K562 (cell line): ENCODE results near the gene KIF23. TPM values are rescaled to one million over a fixed set of nuclear protein-coding genes. Genes with fewer than 3 reads are reported as not detected.

Experiments used
- ATF3 ChIP-seq, 2 experiments: fragments of 450-650 bp in 1 of 2; sonication (generic) in 1 of 2; formaldehyde crosslinking in 1 of 2; IDR thresholded peaks in 1 of 2; conservative IDR thresholded peaks in 1 of 2; 2 replicates each; pipeline versions ENCODE4 v1.6.1 to v1.8.1; 2016 to 2023; ENCODE audit warnings: mild to moderate bottlenecking in 2 of 2, moderate library complexity in 2 of 2, inconsistent platforms in 1 of 2, missing genetic modification reagents in 1 of 2
- E4F1 ChIP-seq: fragments of 250-450 bp; sonication (Bioruptor Pico); IDR thresholded peaks from 2 replicates; pipeline ENCODE4 v1.5.0; 2021; ENCODE audit warnings: mild to moderate bottlenecking, borderline replicate concordance
- NCOA2 ChIP-seq, 2 experiments: fragments of 450-650 bp; IDR thresholded peaks; 2 replicates each; pipeline ENCODE4 v1.6.1; 2018; ENCODE audit warnings: mild to moderate bottlenecking in 2 of 2, moderate library complexity in 1 of 2; ENCODE audit not compliant: partially characterized antibody in 2 of 2
- THRA ChIP-seq: fragments of 450-650 bp; IDR thresholded peaks from 2 replicates; pipeline ENCODE4 v1.6.1; 2017; ENCODE audit warnings: mild to moderate bottlenecking, moderate library complexity
- polyA plus RNA-seq, 8 experiments: library from polyadenylated mRNA; depleted of rRNA in 4 of 8; stranded (reverse) in 5 of 8; unstranded in 3 of 8; fragments of >200 nt; fragmentation: Nextera tagmentation in 2 of 8; fragmentation: Illumina TruSeq in 1 of 8; extraction: Ambion mirVana in 2 of 8; extraction: Trizol in 1 of 8; gene quantifications; 2 replicates each; pipeline versions ENCODE4 v1.2.1 to v1.2.3, GENCODE V29; 2011 to 2014; ENCODE audit warnings: inconsistent platforms in 1 of 8, missing spikeins in 1 of 8
- total RNA-seq, 7 experiments: library from RNA; depleted of rRNA in 6 of 7; stranded (reverse); fragments of >200 nt in 6 of 7; fragmentation: Illumina TruSeq in 2 of 7; extraction: Trizol in 2 of 7; gene quantifications; 2 replicates each; pipeline versions ENCODE4 v1.2.1 to v1.2.3, GENCODE V29; 2011 to 2021; ENCODE audit warnings: low replicate concordance in 1 of 7

KIF23 gene
- total and polyA plus RNA-seq, 9 of the 15 experiments (the other 6 are each of a cell fraction or from before 2014, with no cell fraction given) = 29.4 to 58.2 (median 41.9) TPM

- TF ChIP-seq THRA (no peak), E4F1 (CRISPR knock-in tag) (no peak), NCOA2 (IDR thresholded peaks at IDR 0.05; ENCODE audit: partially characterized antibody in 2 of 2) (no peak), ATF3 (IDR thresholded peaks at IDR 0.05) (peak; percentile 29; the same call in 1 of the 2 replicates), ATF3 (CRISPR knock-in tag; conservative IDR thresholded peaks at IDR 0.05) (no peak)
These were observed 38.8 kb downstream of the KIF23 start, which contains the start of gene RPLP1 (continued) for GRCh38 chr15:69452692-69453521.
